GM23338 (cell line): Measurements from ENCODE around the gene ADD3. TPM values are rescaled to one million over a fixed set of nuclear protein-coding genes. Genes with fewer than 3 reads are reported as not detected.

Experiments
- ATAC-seq: fragments of 200-7000 bp; cut with Tn5 transposase; 3 replicates; pipeline ENCODE4 v1.9.1; 2020
- DNase-seq: peaks from one replicate; pipeline ENCODE4 v3.0.0-alpha.2; 2015; ENCODE audit warnings: low spot score
- H2AFZ ChIP-seq: fragments of 200-600 bp; sonication (generic); 2 replicates; pipeline ENCODE4 v1.8.0; 2016; ENCODE audit warnings: antibody characterized with exemption, mild to moderate bottlenecking, moderate library complexity
- H3F3A ChIP-seq: fragments of 200-600 bp; sonication (generic); replicated peaks from 2 replicates; pipeline ENCODE4 v1.8.0; 2017; ENCODE audit warnings: antibody characterized with exemption, mixed run types, low read depth
- H3K27ac ChIP-seq: fragments of 200-600 bp; sonication (generic); 2 replicates; pipeline ENCODE4 v1.6.1; 2016; ENCODE audit warnings: low read depth
- H3K27me3 ChIP-seq: fragments of 200-600 bp; sonication (generic); 2 replicates; pipeline ENCODE4 v1.8.0; 2016; ENCODE audit warnings: mild to moderate bottlenecking, mixed run types, moderate library complexity; ENCODE audit not compliant: insufficient read depth
- H3K36me3 ChIP-seq: fragments of 200-600 bp; sonication (generic); 2 replicates; pipeline ENCODE4 v1.8.0; 2016; ENCODE audit warnings: mild to moderate bottlenecking; ENCODE audit not compliant: insufficient read depth
- H3K4me1 ChIP-seq: fragments of 200-600 bp; sonication (generic); 2 replicates; pipeline ENCODE4 v1.8.0; 2016; ENCODE audit warnings: mild to moderate bottlenecking, moderate library complexity; ENCODE audit not compliant: insufficient read depth
- H3K4me2 ChIP-seq: fragments of 200-600 bp; sonication (generic); 2 replicates; pipeline ENCODE4 v1.7.1; 2017; ENCODE audit warnings: mixed run types
- H3K4me3 ChIP-seq: fragments of 200-600 bp; sonication (generic); 2 replicates; pipeline ENCODE4 v1.6.1; 2016; ENCODE audit warnings: mixed run types
- H3K79me2 ChIP-seq: fragments of 200-600 bp; sonication (generic); replicated peaks from 2 replicates; pipeline ENCODE4 v1.8.0; 2017; ENCODE audit warnings: mild to moderate bottlenecking; ENCODE audit not compliant: insufficient read depth
- H3K9me2 ChIP-seq: fragments of 200-600 bp; sonication (generic); 2 replicates; pipeline ENCODE4 v1.8.0; 2017; ENCODE audit not compliant: insufficient read depth
- H4K20me1 ChIP-seq: fragments of 200-600 bp; sonication (generic); replicated peaks from 2 replicates; pipeline ENCODE4 v1.8.0; 2017; ENCODE audit warnings: mild to moderate bottlenecking; ENCODE audit not compliant: insufficient read depth
- H3K27ac Mint-ChIP-seq: 2 replicates; pipeline ENCODE4 v1.8.0; 2020; ENCODE audit warnings: inconsistent platforms, mild to moderate bottlenecking, moderate library complexity, mixed read lengths
- H3K27me3 Mint-ChIP-seq: 3 replicates; pipeline ENCODE4 v1.8.0; 2022; ENCODE audit warnings: low read depth, mild to moderate bottlenecking, moderate library complexity, mixed read lengths, inconsistent platforms; ENCODE audit not compliant: insufficient read depth, poor library complexity
- H3K36me3 Mint-ChIP-seq: 3 replicates; pipeline ENCODE4 v1.8.0; 2021; ENCODE audit warnings: low read depth, mild to moderate bottlenecking, inconsistent platforms, moderate library complexity, mixed read lengths
- H3K4me1 Mint-ChIP-seq: 3 replicates; pipeline ENCODE4 v1.8.0; 2020; ENCODE audit warnings: mild to moderate bottlenecking, inconsistent platforms, mixed read lengths
- H3K4me3 Mint-ChIP-seq: 3 replicates; pipeline ENCODE4 v1.8.0; 2021; ENCODE audit warnings: moderate library complexity, mild to moderate bottlenecking, inconsistent platforms, mixed read lengths
- H3K9me3 Mint-ChIP-seq: 3 replicates; pipeline ENCODE4 v1.8.0; 2020; ENCODE audit warnings: moderate library complexity, mild to moderate bottlenecking, inconsistent platforms, mixed read lengths
- CREB1 ChIP-seq: fragments of 250-450 bp; sonication (Bioruptor Pico); IDR thresholded peaks from 2 replicates; pipeline ENCODE4 v1.5.0; 2020; ENCODE audit warnings: low read depth, mild to moderate bottlenecking, moderate library complexity
- CTCF ChIP-seq, 2 experiments: fragments of 200-600 bp in 1 of 2; sonication (generic) in 1 of 2; conservative IDR thresholded peaks; 2 replicates each; pipeline versions ENCODE4 v1.5.1 to v1.6.1; 2016 to 2017; ENCODE audit warnings: antibody characterized with exemption in 2 of 2, low read depth in 2 of 2, mild to moderate bottlenecking in 2 of 2, moderate library complexity in 1 of 2
- ETS1 ChIP-seq: IDR thresholded peaks from 2 replicates; pipeline ENCODE4 v1.6.1; 2016; ENCODE audit warnings: antibody characterized with exemption
- EZH2 ChIP-seq: fragments of 200-600 bp; sonication (generic); IDR thresholded peaks from one replicate; pipeline ENCODE4 v1.8.0; 2017; ENCODE audit warnings: antibody characterized with exemption, mild to moderate bottlenecking, low read depth; ENCODE audit not compliant: unreplicated experiment
- EZH2phosphoT487 ChIP-seq: fragments of 200-600 bp; sonication (generic); IDR thresholded peaks from one replicate; pipeline ENCODE4 v1.8.1; 2018; ENCODE audit warnings: antibody characterized with exemption; ENCODE audit not compliant: unreplicated experiment
- JUNB ChIP-seq: IDR thresholded peaks from one replicate; pipeline ENCODE4 v1.6.1; 2016; ENCODE audit warnings: antibody characterized with exemption; ENCODE audit not compliant: unreplicated experiment
- NANOG ChIP-seq: IDR thresholded peaks from 2 replicates; pipeline ENCODE4 v1.6.1; 2016; ENCODE audit warnings: antibody characterized with exemption, borderline replicate concordance
- POLR2AphosphoS5 ChIP-seq: IDR thresholded peaks from 2 replicates; pipeline ENCODE4 v1.6.1; 2016; ENCODE audit warnings: antibody characterized with exemption, low read depth
- STAT1 ChIP-seq: IDR thresholded peaks from one replicate; pipeline ENCODE4 v1.6.1; 2016; ENCODE audit warnings: antibody characterized with exemption; ENCODE audit not compliant: unreplicated experiment
- ZNF114 ChIP-seq: fragments of 250-450 bp; sonication (Bioruptor Pico); IDR thresholded peaks from 2 replicates; pipeline ENCODE4 v1.5.0; 2020; ENCODE audit warnings: mild to moderate bottlenecking, moderate library complexity
- ZNF331 ChIP-seq: fragments of 250-450 bp; sonication (Bioruptor Pico); IDR thresholded peaks from 2 replicates; pipeline ENCODE4 v1.5.0; 2020; ENCODE audit warnings: low read depth, mild to moderate bottlenecking, moderate library complexity
- polyA plus RNA-seq: library from polyadenylated mRNA; unstranded; fragments of >200 nt; fragmentation: Nextera tagmentation; extraction: Ambion mirVana; gene quantifications from 2 replicates; pipeline ENCODE4 v1.2.1, GENCODE V29; 2016
- total RNA-seq: library from RNA; depleted of rRNA; stranded (reverse); fragments of >200 nt; shearing (Covaris generic); gene quantifications from 2 replicates; pipeline ENCODE4 v1.2.3, GENCODE V29; 2014
- TF ChIP-seq, protein P1 (sequence below): IDR thresholded peaks from one replicate; pipeline ENCODE4 v1.6.1; 2018; ENCODE audit warnings: antibody characterized with exemption; ENCODE audit not compliant: unreplicated experiment
- TF ChIP-seq, protein P2 (sequence below): fragments of 250-450 bp; sonication (Bioruptor Pico); IDR thresholded peaks from 2 replicates; pipeline ENCODE4 v1.5.0; 2020; ENCODE audit warnings: mild to moderate bottlenecking, moderate library complexity

The ADD3 gene
- total and polyA plus RNA-seq, 2 experiments from 2014 or later = 68.5 to 767 TPM

DNA sequence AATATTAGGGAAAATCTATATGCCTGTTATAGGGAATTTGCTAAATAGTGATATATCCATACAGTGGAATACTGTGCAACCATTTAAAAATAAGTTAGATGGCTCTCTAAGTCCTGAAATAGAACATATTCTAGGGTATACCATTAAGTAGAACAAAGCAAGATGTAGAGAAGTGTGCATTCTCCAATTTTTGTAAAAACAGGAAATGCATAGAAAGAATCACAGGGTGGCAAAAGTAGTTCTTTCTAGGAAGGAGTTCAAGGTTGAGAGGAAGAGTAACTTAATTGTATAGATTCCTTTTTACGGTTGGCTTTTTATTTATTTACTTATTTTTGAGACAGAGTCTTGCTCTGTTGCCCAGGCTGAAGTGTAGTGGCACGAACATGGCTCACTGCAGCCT lies 43.7 kb downstream of the ADD3 start:
- H3K4me3 ChIP-seq = no peak overlapping the region
- TF ChIP-seq, protein P1, sequence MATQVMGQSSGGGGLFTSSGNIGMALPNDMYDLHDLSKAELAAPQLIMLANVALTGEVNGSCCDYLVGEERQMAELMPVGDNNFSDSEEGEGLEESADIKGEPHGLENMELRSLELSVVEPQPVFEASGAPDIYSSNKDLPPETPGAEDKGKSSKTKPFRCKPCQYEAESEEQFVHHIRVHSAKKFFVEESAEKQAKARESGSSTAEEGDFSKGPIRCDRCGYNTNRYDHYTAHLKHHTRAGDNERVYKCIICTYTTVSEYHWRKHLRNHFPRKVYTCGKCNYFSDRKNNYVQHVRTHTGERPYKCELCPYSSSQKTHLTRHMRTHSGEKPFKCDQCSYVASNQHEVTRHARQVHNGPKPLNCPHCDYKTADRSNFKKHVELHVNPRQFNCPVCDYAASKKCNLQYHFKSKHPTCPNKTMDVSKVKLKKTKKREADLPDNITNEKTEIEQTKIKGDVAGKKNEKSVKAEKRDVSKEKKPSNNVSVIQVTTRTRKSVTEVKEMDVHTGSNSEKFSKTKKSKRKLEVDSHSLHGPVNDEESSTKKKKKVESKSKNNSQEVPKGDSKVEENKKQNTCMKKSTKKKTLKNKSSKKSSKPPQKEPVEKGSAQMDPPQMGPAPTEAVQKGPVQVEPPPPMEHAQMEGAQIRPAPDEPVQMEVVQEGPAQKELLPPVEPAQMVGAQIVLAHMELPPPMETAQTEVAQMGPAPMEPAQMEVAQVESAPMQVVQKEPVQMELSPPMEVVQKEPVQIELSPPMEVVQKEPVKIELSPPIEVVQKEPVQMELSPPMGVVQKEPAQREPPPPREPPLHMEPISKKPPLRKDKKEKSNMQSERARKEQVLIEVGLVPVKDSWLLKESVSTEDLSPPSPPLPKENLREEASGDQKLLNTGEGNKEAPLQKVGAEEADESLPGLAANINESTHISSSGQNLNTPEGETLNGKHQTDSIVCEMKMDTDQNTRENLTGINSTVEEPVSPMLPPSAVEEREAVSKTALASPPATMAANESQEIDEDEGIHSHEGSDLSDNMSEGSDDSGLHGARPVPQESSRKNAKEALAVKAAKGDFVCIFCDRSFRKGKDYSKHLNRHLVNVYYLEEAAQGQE = no peak
- no peak for TF ChIP-seq EZH2
- no peak for TF ChIP-seq ZNF114 (CRISPR knock-in tag)
- no peak for TF ChIP-seq NANOG
- TF ChIP-seq CREB1 = no peak
- TF ChIP-seq POLR2AphosphoS5 = no peak
- TF ChIP-seq CTCF (conservative IDR thresholded peaks at IDR 0.05; ENCODE audit: low read depth in 2 of 2) = no peak
- TF ChIP-seq, protein P2, sequence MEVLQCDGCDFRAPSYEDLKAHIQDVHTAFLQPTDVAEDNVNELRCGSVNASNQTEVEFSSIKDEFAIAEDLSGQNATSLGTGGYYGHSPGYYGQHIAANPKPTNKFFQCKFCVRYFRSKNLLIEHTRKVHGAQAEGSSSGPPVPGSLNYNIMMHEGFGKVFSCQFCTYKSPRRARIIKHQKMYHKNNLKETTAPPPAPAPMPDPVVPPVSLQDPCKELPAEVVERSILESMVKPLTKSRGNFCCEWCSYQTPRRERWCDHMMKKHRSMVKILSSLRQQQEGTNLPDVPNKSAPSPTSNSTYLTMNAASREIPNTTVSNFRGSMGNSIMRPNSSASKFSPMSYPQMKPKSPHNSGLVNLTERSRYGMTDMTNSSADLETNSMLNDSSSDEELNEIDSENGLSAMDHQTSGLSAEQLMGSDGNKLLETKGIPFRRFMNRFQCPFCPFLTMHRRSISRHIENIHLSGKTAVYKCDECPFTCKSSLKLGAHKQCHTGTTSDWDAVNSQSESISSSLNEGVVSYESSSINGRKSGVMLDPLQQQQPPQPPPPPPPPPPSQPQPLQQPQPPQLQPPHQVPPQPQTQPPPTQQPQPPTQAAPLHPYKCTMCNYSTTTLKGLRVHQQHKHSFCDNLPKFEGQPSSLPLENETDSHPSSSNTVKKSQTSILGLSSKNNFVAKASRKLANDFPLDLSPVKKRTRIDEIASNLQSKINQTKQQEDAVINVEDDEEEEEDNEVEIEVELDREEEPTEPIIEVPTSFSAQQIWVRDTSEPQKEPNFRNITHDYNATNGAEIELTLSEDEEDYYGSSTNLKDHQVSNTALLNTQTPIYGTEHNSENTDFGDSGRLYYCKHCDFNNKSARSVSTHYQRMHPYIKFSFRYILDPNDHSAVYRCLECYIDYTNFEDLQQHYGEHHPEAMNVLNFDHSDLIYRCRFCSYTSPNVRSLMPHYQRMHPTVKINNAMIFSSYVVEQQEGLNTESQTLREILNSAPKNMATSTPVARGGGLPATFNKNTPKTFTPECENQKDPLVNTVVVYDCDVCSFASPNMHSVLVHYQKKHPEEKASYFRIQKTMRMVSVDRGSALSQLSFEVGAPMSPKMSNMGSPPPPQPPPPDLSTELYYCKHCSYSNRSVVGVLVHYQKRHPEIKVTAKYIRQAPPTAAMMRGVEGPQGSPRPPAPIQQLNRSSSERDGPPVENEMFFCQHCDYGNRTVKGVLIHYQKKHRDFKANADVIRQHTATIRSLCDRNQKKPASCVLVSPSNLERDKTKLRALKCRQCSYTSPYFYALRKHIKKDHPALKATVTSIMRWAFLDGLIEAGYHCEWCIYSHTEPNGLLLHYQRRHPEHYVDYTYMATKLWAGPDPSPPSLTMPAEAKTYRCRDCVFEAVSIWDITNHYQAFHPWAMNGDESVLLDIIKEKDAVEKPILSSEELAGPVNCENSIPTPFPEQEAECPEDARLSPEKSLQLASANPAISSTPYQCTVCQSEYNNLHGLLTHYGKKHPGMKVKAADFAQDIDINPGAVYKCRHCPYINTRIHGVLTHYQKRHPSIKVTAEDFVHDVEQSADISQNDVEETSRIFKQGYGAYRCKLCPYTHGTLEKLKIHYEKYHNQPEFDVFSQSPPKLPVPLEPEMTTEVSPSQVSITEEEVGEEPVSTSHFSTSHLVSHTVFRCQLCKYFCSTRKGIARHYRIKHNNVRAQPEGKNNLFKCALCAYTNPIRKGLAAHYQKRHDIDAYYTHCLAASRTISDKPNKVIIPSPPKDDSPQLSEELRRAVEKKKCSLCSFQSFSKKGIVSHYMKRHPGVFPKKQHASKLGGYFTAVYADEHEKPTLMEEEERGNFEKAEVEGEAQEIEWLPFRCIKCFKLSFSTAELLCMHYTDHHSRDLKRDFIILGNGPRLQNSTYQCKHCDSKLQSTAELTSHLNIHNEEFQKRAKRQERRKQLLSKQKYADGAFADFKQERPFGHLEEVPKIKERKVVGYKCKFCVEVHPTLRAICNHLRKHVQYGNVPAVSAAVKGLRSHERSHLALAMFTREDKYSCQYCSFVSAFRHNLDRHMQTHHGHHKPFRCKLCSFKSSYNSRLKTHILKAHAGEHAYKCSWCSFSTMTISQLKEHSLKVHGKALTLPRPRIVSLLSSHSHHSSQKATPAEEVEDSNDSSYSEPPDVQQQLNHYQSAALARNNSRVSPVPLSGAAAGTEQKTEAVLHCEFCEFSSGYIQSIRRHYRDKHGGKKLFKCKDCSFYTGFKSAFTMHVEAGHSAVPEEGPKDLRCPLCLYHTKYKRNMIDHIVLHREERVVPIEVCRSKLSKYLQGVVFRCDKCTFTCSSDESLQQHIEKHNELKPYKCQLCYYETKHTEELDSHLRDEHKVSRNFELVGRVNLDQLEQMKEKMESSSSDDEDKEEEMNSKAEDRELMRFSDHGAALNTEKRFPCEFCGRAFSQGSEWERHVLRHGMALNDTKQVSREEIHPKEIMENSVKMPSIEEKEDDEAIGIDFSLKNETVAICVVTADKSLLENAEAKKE (CRISPR knock-in tag) = no peak
- no peak for TF ChIP-seq ETS1
- no peak for TF ChIP-seq JUNB
- TF ChIP-seq ZNF331 (CRISPR knock-in tag) = no peak
- TF ChIP-seq STAT1 = no peak
- no peak for TF ChIP-seq EZH2phosphoT487
- no peak overlapping the region for H3K4me3 Mint-ChIP-seq
- H3K36me3 Mint-ChIP-seq = peaks cover 40% of the 10 kb centered on the region
- H3K4me2 ChIP-seq = no peak overlapping the region
- H3K79me2 ChIP-seq = peaks cover 83% of the 10 kb centered on the region
- no peaks in the 10 kb centered on the region; the same call in 2 of the 3 replicates for H3K4me1 Mint-ChIP-seq
- no peaks in the 10 kb centered on the region for H3K9me2 ChIP-seq
- no peaks in the 10 kb centered on the region for H3K4me1 ChIP-seq
- DNase-seq (no peak), ATAC-seq (no peak)
- H3K27ac Mint-ChIP-seq = no peak overlapping the region
- peaks cover 2% of the 10 kb centered on the region for H3K27me3 Mint-ChIP-seq
- no peak overlapping the region for H3K27ac ChIP-seq
- H3K27me3 ChIP-seq = no peaks in the 10 kb centered on the region
- H3K9me3 Mint-ChIP-seq = peaks cover 25% of the 10 kb centered on the region
- peaks cover 10% of the 10 kb centered on the region; the same call in 1 of the 2 replicates for H4K20me1 ChIP-seq
- 0 out of 2 replicates have a peak, but pooled peaks cover 5% of the 10 kb centered on the region for H3K36me3 ChIP-seq
- H3F3A ChIP-seq = no peaks in the 10 kb centered on the region
- no peak overlapping the region for H2AFZ ChIP-seq
